ENCODE measurements around the gene PARP12. TPM values are rescaled to one million over a fixed set of nuclear protein-coding genes. Genes with fewer than 3 reads are reported as not detected.

The PARP12 gene
- total RNA-seq, 2 donors from 2014 or later: 7.5 to 8.5 TPM

DNA sequence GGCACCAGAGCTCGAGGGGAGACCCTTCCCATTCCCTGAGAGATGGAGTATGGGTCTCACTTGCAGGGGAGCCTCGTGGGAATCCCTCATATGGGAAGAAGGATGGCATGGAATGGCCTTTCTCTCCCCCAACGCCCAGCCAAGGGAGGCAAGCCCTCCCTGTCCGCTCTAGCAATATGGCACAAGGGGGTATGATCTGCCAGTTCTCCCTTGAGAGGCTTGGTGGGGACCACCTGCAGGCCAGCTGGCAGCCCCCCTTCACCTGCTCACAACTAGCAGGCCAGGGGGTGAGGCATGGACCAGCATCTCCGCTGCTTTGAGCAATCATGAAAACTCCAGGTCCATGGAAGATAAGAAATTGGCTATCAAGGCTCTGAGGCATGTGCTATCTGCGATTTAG lies 70.8 kb downstream of the PARP12 start:
- no peak for DNase-seq (ENCODE audit: low spot score)
- no peaks in the 10 kb centered on the region for H3K36me3 ChIP-seq
- TF ChIP-seq, protein P1, sequence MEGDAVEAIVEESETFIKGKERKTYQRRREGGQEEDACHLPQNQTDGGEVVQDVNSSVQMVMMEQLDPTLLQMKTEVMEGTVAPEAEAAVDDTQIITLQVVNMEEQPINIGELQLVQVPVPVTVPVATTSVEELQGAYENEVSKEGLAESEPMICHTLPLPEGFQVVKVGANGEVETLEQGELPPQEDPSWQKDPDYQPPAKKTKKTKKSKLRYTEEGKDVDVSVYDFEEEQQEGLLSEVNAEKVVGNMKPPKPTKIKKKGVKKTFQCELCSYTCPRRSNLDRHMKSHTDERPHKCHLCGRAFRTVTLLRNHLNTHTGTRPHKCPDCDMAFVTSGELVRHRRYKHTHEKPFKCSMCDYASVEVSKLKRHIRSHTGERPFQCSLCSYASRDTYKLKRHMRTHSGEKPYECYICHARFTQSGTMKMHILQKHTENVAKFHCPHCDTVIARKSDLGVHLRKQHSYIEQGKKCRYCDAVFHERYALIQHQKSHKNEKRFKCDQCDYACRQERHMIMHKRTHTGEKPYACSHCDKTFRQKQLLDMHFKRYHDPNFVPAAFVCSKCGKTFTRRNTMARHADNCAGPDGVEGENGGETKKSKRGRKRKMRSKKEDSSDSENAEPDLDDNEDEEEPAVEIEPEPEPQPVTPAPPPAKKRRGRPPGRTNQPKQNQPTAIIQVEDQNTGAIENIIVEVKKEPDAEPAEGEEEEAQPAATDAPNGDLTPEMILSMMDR (IDR thresholded peaks at IDR 0.05): no peak

DNA sequence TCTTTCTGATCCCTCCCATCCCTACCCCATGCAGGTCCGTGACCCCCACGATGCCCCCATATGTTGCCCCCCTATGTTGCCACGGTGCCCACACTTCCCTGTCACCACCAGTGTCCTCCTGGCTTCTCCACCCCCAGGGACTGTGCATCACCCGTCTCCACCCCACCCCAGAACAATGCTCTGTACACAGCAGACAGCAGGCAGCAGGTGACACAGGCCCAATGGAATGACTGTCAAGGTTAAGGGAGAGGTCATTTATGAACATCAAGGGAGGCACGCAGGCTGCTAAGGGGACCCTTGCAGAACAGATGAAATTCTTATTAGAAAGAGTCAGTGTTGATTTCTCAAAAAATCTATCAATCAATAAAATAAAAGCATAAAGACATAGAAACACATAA lies 71.5 kb downstream of the PARP12 start:
- Histone ChIP-seq H3K36me3 (no peaks in the 10 kb centered on the region), H3K4me1 (peaks cover 0 to 5% of the 10 kb centered on the region in 2 donors), H3K27me3 (no peaks in the 10 kb centered on the region), H3K4me3 (no peak overlapping the region), H3K27ac (no peak overlapping the region), H3K9me3 (no peaks in the 10 kb centered on the region)
- DNase-seq (ENCODE audit: low spot score): no peak
- TF ChIP-seq, protein P1 (IDR thresholded peaks at IDR 0.05): no peak

More for the DNA sequence above, 70.8 kb downstream of the PARP12 start:
- no peaks in the 10 kb centered on the region for H3K9me3 ChIP-seq
- H3K27me3 ChIP-seq: no peaks in the 10 kb centered on the region
- no peak overlapping the region for H3K4me3 ChIP-seq
- peaks cover 0 to 5% of the 10 kb centered on the region in 2 donors for H3K4me1 ChIP-seq
- H3K27ac ChIP-seq: no peak overlapping the region

DNA sequence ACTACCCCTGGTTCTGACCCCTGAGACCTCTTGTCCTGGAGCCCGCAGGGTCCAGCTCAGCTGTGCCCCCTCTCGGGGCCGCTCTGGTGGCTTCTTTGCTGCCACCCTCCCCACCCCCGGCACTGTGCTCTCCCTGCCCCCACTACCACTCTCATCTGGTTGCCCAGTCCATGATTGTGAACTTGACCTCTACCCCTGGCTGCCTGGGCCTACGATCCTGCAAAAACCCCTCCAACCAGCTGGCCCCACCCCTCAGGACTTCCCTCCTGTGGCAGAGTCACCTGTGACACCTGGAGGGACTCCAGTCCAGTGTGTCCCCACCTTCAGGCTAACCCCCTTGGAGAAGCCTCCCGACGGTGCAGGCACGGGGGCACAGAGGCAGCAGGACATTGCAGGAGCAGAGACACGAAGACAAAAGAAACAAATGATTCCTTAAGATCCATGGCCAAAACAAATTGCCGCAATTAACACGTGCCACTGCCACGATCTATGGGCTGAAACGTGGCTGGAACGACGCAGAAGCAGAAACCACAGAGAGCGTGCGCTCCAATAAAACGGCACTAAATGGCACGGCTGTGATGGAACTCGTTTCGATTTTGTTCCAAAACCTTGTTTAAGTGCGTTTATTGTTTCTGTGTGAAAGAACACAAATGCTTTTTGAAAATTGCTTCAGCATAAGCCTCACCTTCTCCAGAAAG lies 72.0 kb downstream of the PARP12 start:
- no peak for DNase-seq (ENCODE audit: low spot score)

DNA sequence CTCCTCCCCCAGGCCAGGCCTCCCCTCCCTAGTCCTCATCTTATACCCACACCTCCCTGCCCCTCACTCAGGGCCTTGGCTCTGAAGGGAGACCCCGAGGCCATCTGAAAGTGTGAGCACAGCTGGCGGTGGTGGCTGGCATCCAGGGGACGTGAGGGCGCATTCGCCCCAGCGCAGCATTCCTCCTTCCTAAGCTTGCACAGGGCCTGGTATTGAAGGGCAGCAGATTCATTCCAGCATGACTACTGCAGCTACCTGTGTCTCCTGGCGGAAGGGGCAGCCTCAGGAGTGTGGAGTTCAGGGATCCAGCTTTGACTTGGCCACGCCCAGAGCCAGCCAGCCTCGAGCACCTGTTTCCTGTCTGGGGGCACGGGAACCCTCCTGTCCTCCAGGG lies 72.6 kb downstream of the PARP12 start:
- Histone ChIP-seq H3K27ac (no peak overlapping the region), H3K4me1 (peaks cover 0 to 1% of the 10 kb centered on the region in 2 donors), H3K36me3 (no peaks in the 10 kb centered on the region), H3K9me3 (no peaks in the 10 kb centered on the region), H3K27me3 (no peaks in the 10 kb centered on the region), H3K4me3 (no peak overlapping the region)
- TF ChIP-seq, protein P1 (IDR thresholded peaks at IDR 0.05): no peak
- DNase-seq (ENCODE audit: low spot score): no peak

More for the DNA sequence above, 72.0 kb downstream of the PARP12 start:
- no peaks in the 10 kb centered on the region for H3K36me3 ChIP-seq
- H3K4me3 ChIP-seq: no peak overlapping the region
- no peaks in the 10 kb centered on the region for H3K9me3 ChIP-seq
- TF ChIP-seq, protein P1 (IDR thresholded peaks at IDR 0.05): no peak
- peaks cover 0 to 5% of the 10 kb centered on the region in 2 donors for H3K4me1 ChIP-seq
- H3K27ac ChIP-seq: no peak overlapping the region
- no peaks in the 10 kb centered on the region for H3K27me3 ChIP-seq

DNA sequence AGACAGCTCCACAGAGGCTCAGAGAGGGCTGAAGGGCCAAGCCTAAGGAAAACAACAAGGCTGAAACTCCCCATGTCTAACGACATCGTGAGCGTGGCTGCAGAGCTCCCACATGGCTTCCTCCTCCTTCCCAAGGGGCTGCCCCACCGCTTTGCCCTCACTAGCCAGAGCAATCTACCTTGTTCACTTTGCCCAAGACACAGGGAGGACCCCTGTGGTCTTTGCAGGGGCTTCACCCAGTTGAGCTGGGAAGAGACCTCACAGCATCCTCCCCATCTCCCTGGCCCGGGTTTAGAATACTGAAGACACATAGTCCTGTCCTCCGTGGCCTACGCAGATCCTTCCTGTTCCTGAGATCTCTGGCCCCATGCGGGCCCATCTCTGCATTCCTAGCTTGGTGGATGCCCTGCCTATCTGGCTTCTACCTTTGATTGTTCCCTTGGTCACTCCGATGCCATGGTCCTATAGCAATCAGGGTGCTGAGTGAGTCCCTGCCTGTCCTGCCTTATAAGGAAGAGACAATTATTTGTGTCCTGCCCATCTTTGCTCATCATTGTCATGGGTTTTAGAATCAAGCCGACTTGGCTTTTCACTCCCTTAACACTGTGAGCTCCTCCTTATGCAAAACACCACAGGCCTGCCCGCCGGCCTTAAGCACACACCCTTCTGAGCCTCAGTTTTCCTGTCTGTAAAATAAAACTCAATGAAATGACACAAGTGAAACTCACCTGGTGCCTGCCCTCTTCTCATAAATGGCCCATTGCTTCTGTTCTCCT lies 73.2 kb downstream of the PARP12 start:
- Histone ChIP-seq H3K9me3 (no peaks in the 10 kb centered on the region), H3K36me3 (no peaks in the 10 kb centered on the region), H3K4me3 (no peak overlapping the region), H3K27me3 (no peaks in the 10 kb centered on the region), H3K27ac (no peak overlapping the region), H3K4me1 (no peaks in the 10 kb centered on the region)
- TF ChIP-seq, protein P1 (IDR thresholded peaks at IDR 0.05): no peak
- DNase-seq (ENCODE audit: low spot score): no peak

All from right atrium auricular region (tissue), 2 donors.